Measurements from ENCODE around the gene SIRPD. TPM values are rescaled to one million over a fixed set of nuclear protein-coding genes. Genes with fewer than 3 reads are reported as not detected.
A peak's percentile ranks its signal among the peaks of the same experiment; 100 is the strongest.

The SIRPD gene
- total RNA-seq, 5 donors from 2014 or later (not counting 1 experiment from before 2014, with no cell fraction given): 0.19 to 0.25 (median 0.23) TPM; not detected in 2

- peaks cover under 1 to 12% of the 10 kb centered on the region in 2 experiments for H3K4me1 ChIP-seq (ENCODE audit: control insufficient read depth in 1 of 2, extremely low read depth in 1 of 2, insufficient read depth in 2 of 2, low read length in 2 of 2)
- whole genome bisulfite sequencing (ENCODE audit: insufficient coverage): no CpG with 5 or more reads among the region's 3 CpGs
- H3K4me3 ChIP-seq (ENCODE audit: control insufficient read depth in 1 of 2, extremely low read depth in 1 of 2, low read length in 1 of 2): no peak overlapping the region
- H3K27me3 ChIP-seq (replicated peaks in 1 of 2; ENCODE audit: control insufficient read depth in 2 of 2, extremely low read depth in 1 of 2, insufficient read depth in 2 of 2, low read length in 1 of 2): peaks cover 0 to 17% of the 10 kb centered on the region in 2 experiments
- DNase-seq (no peak), ATAC-seq (replicated peaks in 1 of 4) (no peak)
- Mint-ChIP-seq H3K36me3 (no peaks in the 10 kb centered on the region), H3K9me3 (peaks cover 0 to 6% (median 2%) of the 10 kb centered on the region in 3 donors), H3K4me1 (peaks cover 0 to 10% (median 6%) of the 10 kb centered on the region in 3 donors), H3K27me3 (peaks cover 29 to 49% of the 10 kb centered on the region in 2 donors), H3K4me3 (no peak overlapping the region), H3K27ac (no peak overlapping the region)
- ChIA-PET POLR2A (no interaction called here), CTCF (interaction anchor here in 1 of 2 donors (0.6 to 0.7 kb wide), 2 partner anchors 18 to 173 kb away, joined by 5 to 6 read pairs; no protein-coding TSS in a partner anchor)
- no peaks in the 10 kb centered on the region for H3K36me3 ChIP-seq (ENCODE audit: control insufficient read depth in 2 of 2, extremely low read depth in 1 of 2, insufficient read depth in 1 of 2, low read length in 1 of 2)
- H3K27ac ChIP-seq (ENCODE audit: low read length): no peak overlapping the region
- H3K9me3 ChIP-seq: no peaks in the 10 kb centered on the region
Measured at GRCh38 chr20:1496930-1497329, 60.6 kb downstream of the SIRPD start.

- Histone ChIP-seq H3K36me3 (ENCODE audit: control insufficient read depth in 2 of 2, extremely low read depth in 1 of 2, insufficient read depth in 1 of 2, low read length in 1 of 2) (no peaks in the 10 kb centered on the region), H3K9me3 (no peaks in the 10 kb centered on the region), H3K4me1 (ENCODE audit: control insufficient read depth in 1 of 2, extremely low read depth in 1 of 2, insufficient read depth in 2 of 2, low read length in 2 of 2) (peaks cover 7 to 19% of the 10 kb centered on the region in 2 experiments), H3K4me3 (ENCODE audit: control insufficient read depth in 1 of 2, extremely low read depth in 1 of 2, low read length in 1 of 2) (no peak overlapping the region), H3K27me3 (replicated peaks in 1 of 2; ENCODE audit: control insufficient read depth in 2 of 2, extremely low read depth in 1 of 2, insufficient read depth in 2 of 2, low read length in 1 of 2) (peaks cover 0 to 20% of the 10 kb centered on the region in 2 experiments), H3K27ac (ENCODE audit: low read length) (no peak overlapping the region)
- peaks cover 0 to 6% (median 2%) of the 10 kb centered on the region in 3 donors for H3K9me3 Mint-ChIP-seq
- H3K27me3 Mint-ChIP-seq: peaks cover 13 to 27% of the 10 kb centered on the region in 2 donors
- WGBS (ENCODE audit: insufficient coverage): no CpG with 5 or more reads among the region's 3 CpGs
- no peak overlapping the region for H3K27ac Mint-ChIP-seq
- ChIA-PET POLR2A (no interaction called here), CTCF (interaction anchor here in 1 of 2 donors (1.0 to 1.1 kb wide), 2 partner anchors 8 to 9 kb away, joined by 3 to 4 read pairs; no protein-coding TSS in a partner anchor)
- DNase-seq: no peak
- no peaks in the 10 kb centered on the region for H3K36me3 Mint-ChIP-seq
- no peak overlapping the region for H3K4me3 Mint-ChIP-seq
- ATAC-seq (replicated peaks in 1 of 4): no peak
- peaks cover 3 to 20% (median 10%) of the 10 kb centered on the region in 3 donors for H3K4me1 Mint-ChIP-seq
Measured at GRCh38 chr20:1494436-1494835, 63.1 kb downstream of the SIRPD start.

- no peaks in the 10 kb centered on the region for H3K9me3 ChIP-seq
- ChIA-PET CTCF (interaction anchor here in 1 of 2 donors (1.1 kb wide), 1 partner anchor 9 kb away, joined by 4 read pairs; no protein-coding TSS in a partner anchor), POLR2A (interaction anchor here in 1 of 2 donors (0.6 kb wide), 1 partner anchor 192 kb away, joined by 3 read pairs; no protein-coding TSS in a partner anchor)
- DNase-seq (no peak), ATAC-seq (replicated peaks in 1 of 4) (no peak)
- peaks cover 0 to 19% of the 10 kb centered on the region in 2 experiments for H3K27me3 ChIP-seq (replicated peaks in 1 of 2; ENCODE audit: control insufficient read depth in 2 of 2, extremely low read depth in 1 of 2, insufficient read depth in 2 of 2, low read length in 1 of 2)
- H3K27ac ChIP-seq (ENCODE audit: low read length): no peak overlapping the region
- no peaks in the 10 kb centered on the region for H3K36me3 ChIP-seq (ENCODE audit: control insufficient read depth in 2 of 2, extremely low read depth in 1 of 2, insufficient read depth in 1 of 2, low read length in 1 of 2)
- H3K4me3 ChIP-seq (ENCODE audit: control insufficient read depth in 1 of 2, extremely low read depth in 1 of 2, low read length in 1 of 2): no peak overlapping the region
- no CpG with 5 or more reads among the region's 1 CpG for WGBS (ENCODE audit: insufficient coverage)
- Mint-ChIP-seq H3K4me3 (no peak overlapping the region), H3K36me3 (no peaks in the 10 kb centered on the region), H3K27me3 (peaks cover 8 to 26% of the 10 kb centered on the region in 2 donors), H3K27ac (no peak overlapping the region), H3K4me1 (peaks cover 3 to 20% (median 10%) of the 10 kb centered on the region in 3 donors), H3K9me3 (peaks cover 0 to 6% (median 2%) of the 10 kb centered on the region in 3 donors)
- H3K4me1 ChIP-seq (ENCODE audit: control insufficient read depth in 1 of 2, extremely low read depth in 1 of 2, insufficient read depth in 2 of 2, low read length in 2 of 2): peaks cover 7 to 19% of the 10 kb centered on the region in 2 experiments
Measured at GRCh38 chr20:1493536-1493935, 64.0 kb downstream of the SIRPD start.

- Mint-ChIP-seq H3K27ac (no peak overlapping the region), H3K9me3 (peaks cover 0 to 2% (median 0%) of the 10 kb centered on the region in 3 donors), H3K4me3 (no peak overlapping the region), H3K4me1 (peaks cover 3 to 20% (median 10%) of the 10 kb centered on the region in 3 donors), H3K36me3 (no peaks in the 10 kb centered on the region), H3K27me3 (peaks cover 13 to 23% of the 10 kb centered on the region in 2 donors)
- DNase-seq (no peak), ATAC-seq (replicated peaks in 1 of 4) (no peak)
- Histone ChIP-seq H3K27ac (ENCODE audit: low read length) (no peak overlapping the region), H3K4me3 (ENCODE audit: control insufficient read depth in 1 of 2, extremely low read depth in 1 of 2, low read length in 1 of 2) (no peak overlapping the region), H3K4me1 (ENCODE audit: control insufficient read depth in 1 of 2, extremely low read depth in 1 of 2, insufficient read depth in 2 of 2, low read length in 2 of 2) (peaks cover 7 to 19% of the 10 kb centered on the region in 2 experiments), H3K36me3 (ENCODE audit: control insufficient read depth in 2 of 2, extremely low read depth in 1 of 2, insufficient read depth in 1 of 2, low read length in 1 of 2) (no peaks in the 10 kb centered on the region), H3K27me3 (replicated peaks in 1 of 2; ENCODE audit: control insufficient read depth in 2 of 2, extremely low read depth in 1 of 2, insufficient read depth in 2 of 2, low read length in 1 of 2) (peaks cover 0 to 20% of the 10 kb centered on the region in 2 experiments), H3K9me3 (no peaks in the 10 kb centered on the region)
- 0% methylated on average over 1 of the region's 2 CpGs for WGBS (ENCODE audit: insufficient coverage)
- POLR2A ChIA-PET: no interaction called here
- CTCF ChIA-PET: no interaction called here
Measured at GRCh38 chr20:1491860-1492642, 65.5 kb downstream of the SIRPD start.

GRCh38 chr20:1491281-1491840 is 66.1 kb downstream of the SIRPD start, which contains the start of gene SIRPB2:
TSS of gene SIRPB2 (minus strand) at chr20:1491420. CDS start at chr20:1491359, 61 bp downstream.
- H3K27ac ChIP-seq (ENCODE audit: low read length): no peak within 1 kb of the TSS
- Mint-ChIP-seq H3K36me3 (no peaks in the 10 kb centered on the region), H3K4me1 (peaks cover 3 to 20% (median 10%) of the 10 kb centered on the region in 3 donors), H3K9me3 (peaks cover 0 to 2% (median 0%) of the 10 kb centered on the region in 3 donors), H3K27me3 (peaks cover 13 to 19% of the 10 kb centered on the region in 2 donors), H3K4me3 (no peak within 1 kb of the TSS), H3K27ac (no peak within 1 kb of the TSS)
- H3K4me1 ChIP-seq (ENCODE audit: control insufficient read depth in 1 of 2, extremely low read depth in 1 of 2, insufficient read depth in 2 of 2, low read length in 2 of 2): peaks cover 7 to 19% of the 10 kb centered on the region in 2 experiments
- H3K36me3 ChIP-seq (ENCODE audit: control insufficient read depth in 2 of 2, extremely low read depth in 1 of 2, insufficient read depth in 1 of 2, low read length in 1 of 2): no peaks in the 10 kb centered on the region
- H3K9me3 ChIP-seq: no peaks in the 10 kb centered on the region
- no peak within 1 kb of the TSS for H3K4me3 ChIP-seq (ENCODE audit: control insufficient read depth in 1 of 2, extremely low read depth in 1 of 2, low read length in 1 of 2)
- peaks cover 0 to 20% of the 10 kb centered on the region in 2 experiments for H3K27me3 ChIP-seq (replicated peaks in 1 of 2; ENCODE audit: control insufficient read depth in 2 of 2, extremely low read depth in 1 of 2, insufficient read depth in 2 of 2, low read length in 1 of 2)
- DNase-seq (peak in 1 of 35 experiments; percentile 26), ATAC-seq (replicated peaks in 1 of 4) (no peak)
- ChIA-PET POLR2A (no interaction called here), CTCF (interaction anchor here in 1 of 2 donors (1.1 kb wide), 1 partner anchor 12 kb away, joined by 4 read pairs; no protein-coding TSS in a partner anchor)
- WGBS (ENCODE audit: insufficient coverage): 21% methylated on average over 9 of the region's 11 CpGs

GRCh38 chr20:1490643-1491195 is 66.8 kb downstream of the SIRPD start:
- H3K27ac ChIP-seq (ENCODE audit: low read length): no peak overlapping the region
- H3K36me3 ChIP-seq (ENCODE audit: control insufficient read depth in 2 of 2, extremely low read depth in 1 of 2, insufficient read depth in 1 of 2, low read length in 1 of 2): no peaks in the 10 kb centered on the region
- ATAC-seq (replicated peaks in 1 of 4) (no peak), DNase-seq (no peak)
- Mint-ChIP-seq H3K4me1 (peaks cover 3 to 20% (median 10%) of the 10 kb centered on the region in 3 donors), H3K36me3 (no peaks in the 10 kb centered on the region), H3K4me3 (no peak overlapping the region), H3K27me3 (peaks cover 13 to 18% of the 10 kb centered on the region in 2 donors), H3K9me3 (peaks cover 0 to 2% (median 0%) of the 10 kb centered on the region in 3 donors), H3K27ac (no peak overlapping the region)
- ChIA-PET CTCF (interaction anchor here in 1 of 2 donors (1.1 kb wide), 1 partner anchor 13 kb away, joined by 4 read pairs; no protein-coding TSS in a partner anchor), POLR2A (interaction anchor here in 1 of 2 donors (0.9 kb wide), 1 partner anchor 673 kb away, joined by 3 read pairs; no protein-coding TSS in a partner anchor)
- H3K4me1 ChIP-seq (ENCODE audit: control insufficient read depth in 1 of 2, extremely low read depth in 1 of 2, insufficient read depth in 2 of 2, low read length in 2 of 2): peaks cover 7 to 19% of the 10 kb centered on the region in 2 experiments
- 65% methylated on average over 7 of the region's 9 CpGs for WGBS (ENCODE audit: insufficient coverage)
- no peak overlapping the region for H3K4me3 ChIP-seq (ENCODE audit: control insufficient read depth in 1 of 2, extremely low read depth in 1 of 2, low read length in 1 of 2)
- no peaks in the 10 kb centered on the region for H3K9me3 ChIP-seq
- H3K27me3 ChIP-seq (replicated peaks in 1 of 2; ENCODE audit: control insufficient read depth in 2 of 2, extremely low read depth in 1 of 2, insufficient read depth in 2 of 2, low read length in 1 of 2): peaks cover 0 to 20% of the 10 kb centered on the region in 2 experiments
